MCF 10A (cell line): ENCODE data around the gene ABHD15. TPM values are rescaled to one million over a fixed set of nuclear protein-coding genes. Genes with fewer than 3 reads are reported as not detected.

Experiments
- BruUV-seq: library from RNA; stranded (reverse); fragments of 400-500 nt; replicated peaks from 2 replicates; lab custom pipeline; 2021; lab: Mats Ljungman, UMichigan
- CTCF ChIA-PET: fragments of 300-600 bp; sonication (Branson Sonifier 250); formaldehyde crosslinking; extraction: SDS; loops from one replicate; lab custom pipeline; 2021; ENCODE audit warnings: antibody characterized with exemption, inconsistent platforms; lab: Yijun Ruan, JAX
- POLR2A ChIA-PET: fragments of 300-600, 350-650 bp; sonication (Branson Sonifier 250); formaldehyde crosslinking; extraction: SDS; loops from one replicate; lab custom pipeline; 2020; ENCODE audit warnings: antibody characterized with exemption, inconsistent platforms; lab: Yijun Ruan, JAX
- DNase-seq: peaks from one replicate; pipeline ENCODE4 v3.0.0-alpha.2; 2018; ENCODE audit not compliant: unreplicated experiment
- H3K27ac Mint-ChIP-seq: one replicate; pipeline ENCODE4 v1.8.0; 2022; ENCODE audit warnings: mild to moderate bottlenecking, low read depth, mixed read lengths; ENCODE audit not compliant: unreplicated experiment
- H3K27me3 Mint-ChIP-seq: one replicate; pipeline ENCODE4 v1.8.0; 2022; ENCODE audit warnings: mixed read lengths; ENCODE audit not compliant: insufficient read depth, unreplicated experiment
- H3K36me3 Mint-ChIP-seq: one replicate; pipeline ENCODE4 v1.8.0; 2022; ENCODE audit warnings: mild to moderate bottlenecking, moderate library complexity, mixed read lengths; ENCODE audit not compliant: insufficient read depth, unreplicated experiment
- H3K4me1 Mint-ChIP-seq: one replicate; pipeline ENCODE4 v1.8.0; 2022; ENCODE audit warnings: mixed read lengths; ENCODE audit not compliant: insufficient read depth, unreplicated experiment
- H3K4me3 Mint-ChIP-seq: one replicate; pipeline ENCODE4 v1.8.0; 2022; ENCODE audit warnings: mild to moderate bottlenecking, moderate library complexity, mixed read lengths; ENCODE audit not compliant: unreplicated experiment
- H3K9me3 Mint-ChIP-seq: one replicate; pipeline ENCODE4 v1.8.0; 2022; ENCODE audit warnings: mixed read lengths; ENCODE audit not compliant: unreplicated experiment
- intact Hi-C: fragments of 100-400 bp; cut with micrococcal nuclease; formaldehyde crosslinking; loops from 2 replicates; pipeline ENCODE4 v1.14.1; 2022
- total RNA-seq: library from RNA; stranded (reverse); gene quantifications from 2 replicates; pipeline ENCODE4 v1.2.3, GENCODE V29; 2022
- TF ChIP-seq, protein P1 (sequence below): fragments of 200-600 bp; IDR thresholded peaks from one replicate; pipeline ENCODE4 v1.8.0; 2022; ENCODE audit warnings: antibody characterized with exemption, mild to moderate bottlenecking; ENCODE audit not compliant: unreplicated experiment

ABHD15 gene
- total RNA-seq, 1 experiment from 2014 or later: 2.8 TPM

DNA sequence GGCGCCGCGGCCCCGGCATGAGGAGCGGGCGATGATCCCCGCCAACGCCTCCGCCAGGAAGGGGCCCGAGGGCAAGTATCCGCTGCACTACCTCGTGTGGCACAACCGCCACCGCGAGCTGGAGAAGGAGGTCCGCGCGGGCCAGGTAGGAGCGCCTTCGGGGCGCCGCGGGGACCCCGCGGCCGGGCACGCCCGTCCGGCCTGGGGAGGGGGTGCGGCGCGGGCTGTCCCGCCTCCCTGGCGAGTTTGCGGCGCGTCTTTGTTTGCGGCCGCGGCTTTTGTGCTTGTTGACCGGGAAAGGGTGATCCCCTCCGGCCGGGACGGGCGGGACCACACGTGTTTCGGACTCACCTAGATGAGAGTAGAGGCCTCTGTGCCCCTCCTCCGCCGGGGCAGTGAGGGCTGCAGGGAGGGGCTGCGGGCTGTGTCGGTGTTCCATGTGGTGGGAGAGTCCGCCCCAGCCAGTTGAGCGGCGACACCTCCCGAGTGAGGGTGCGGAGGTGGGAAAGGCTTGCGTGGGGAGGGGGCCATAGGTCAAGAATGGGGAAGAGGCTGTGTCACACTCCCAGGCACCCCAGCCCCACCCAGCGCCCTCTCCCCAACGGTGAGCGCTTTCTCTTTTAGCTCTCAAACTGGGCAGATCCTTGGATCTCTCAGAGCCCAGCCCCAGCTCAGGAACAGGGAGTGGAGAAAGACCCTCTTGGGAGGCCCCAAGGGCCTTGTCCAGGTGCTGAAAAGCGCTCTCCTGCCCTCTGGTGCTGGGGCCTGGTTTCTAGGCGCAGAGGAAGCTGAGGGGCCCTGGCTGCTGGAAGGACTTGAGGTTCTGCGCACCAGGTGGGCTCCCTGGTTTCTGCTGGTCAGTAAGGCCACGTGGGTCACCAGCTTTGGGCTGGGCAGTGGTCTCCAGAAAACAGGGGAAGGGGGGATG, 27.0 kb upstream of the ABHD15 start:
- intact Hi-C loops: loop anchor here (2.0 kb wide), 1 partner anchor 45 kb away; no protein-coding TSS in a partner anchor
- no TSS peak for BruUV-seq
- Mint-ChIP-seq H3K4me3 (peak overlapping the region; percentile 82), H3K27me3 (no peaks in the 10 kb centered on the region), H3K27ac (no peak overlapping the region), H3K36me3 (peaks cover 7% of the 10 kb centered on the region), H3K4me1 (peaks cover 12% of the 10 kb centered on the region), H3K9me3 (no peaks in the 10 kb centered on the region)
- TF ChIP-seq, protein P1, sequence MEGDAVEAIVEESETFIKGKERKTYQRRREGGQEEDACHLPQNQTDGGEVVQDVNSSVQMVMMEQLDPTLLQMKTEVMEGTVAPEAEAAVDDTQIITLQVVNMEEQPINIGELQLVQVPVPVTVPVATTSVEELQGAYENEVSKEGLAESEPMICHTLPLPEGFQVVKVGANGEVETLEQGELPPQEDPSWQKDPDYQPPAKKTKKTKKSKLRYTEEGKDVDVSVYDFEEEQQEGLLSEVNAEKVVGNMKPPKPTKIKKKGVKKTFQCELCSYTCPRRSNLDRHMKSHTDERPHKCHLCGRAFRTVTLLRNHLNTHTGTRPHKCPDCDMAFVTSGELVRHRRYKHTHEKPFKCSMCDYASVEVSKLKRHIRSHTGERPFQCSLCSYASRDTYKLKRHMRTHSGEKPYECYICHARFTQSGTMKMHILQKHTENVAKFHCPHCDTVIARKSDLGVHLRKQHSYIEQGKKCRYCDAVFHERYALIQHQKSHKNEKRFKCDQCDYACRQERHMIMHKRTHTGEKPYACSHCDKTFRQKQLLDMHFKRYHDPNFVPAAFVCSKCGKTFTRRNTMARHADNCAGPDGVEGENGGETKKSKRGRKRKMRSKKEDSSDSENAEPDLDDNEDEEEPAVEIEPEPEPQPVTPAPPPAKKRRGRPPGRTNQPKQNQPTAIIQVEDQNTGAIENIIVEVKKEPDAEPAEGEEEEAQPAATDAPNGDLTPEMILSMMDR: peak; percentile 24
- CTCF ChIA-PET: interaction anchor here (0.7 to 5.0 kb wide), 11 partner anchors 11 to 500 kb away, joined by 3 to 89 read pairs (median 5); partner anchors contain the start of genes ABHD15 and TP53I13
- peak; percentile 43 for DNase-seq
- POLR2A ChIA-PET: interaction anchor here (1.0 to 4.8 kb wide), 7 partner anchors 11 to 224 kb away, joined by 3 to 81 read pairs (median 14); partner anchors contain the start of genes ABHD15 and TP53I13

DNA sequence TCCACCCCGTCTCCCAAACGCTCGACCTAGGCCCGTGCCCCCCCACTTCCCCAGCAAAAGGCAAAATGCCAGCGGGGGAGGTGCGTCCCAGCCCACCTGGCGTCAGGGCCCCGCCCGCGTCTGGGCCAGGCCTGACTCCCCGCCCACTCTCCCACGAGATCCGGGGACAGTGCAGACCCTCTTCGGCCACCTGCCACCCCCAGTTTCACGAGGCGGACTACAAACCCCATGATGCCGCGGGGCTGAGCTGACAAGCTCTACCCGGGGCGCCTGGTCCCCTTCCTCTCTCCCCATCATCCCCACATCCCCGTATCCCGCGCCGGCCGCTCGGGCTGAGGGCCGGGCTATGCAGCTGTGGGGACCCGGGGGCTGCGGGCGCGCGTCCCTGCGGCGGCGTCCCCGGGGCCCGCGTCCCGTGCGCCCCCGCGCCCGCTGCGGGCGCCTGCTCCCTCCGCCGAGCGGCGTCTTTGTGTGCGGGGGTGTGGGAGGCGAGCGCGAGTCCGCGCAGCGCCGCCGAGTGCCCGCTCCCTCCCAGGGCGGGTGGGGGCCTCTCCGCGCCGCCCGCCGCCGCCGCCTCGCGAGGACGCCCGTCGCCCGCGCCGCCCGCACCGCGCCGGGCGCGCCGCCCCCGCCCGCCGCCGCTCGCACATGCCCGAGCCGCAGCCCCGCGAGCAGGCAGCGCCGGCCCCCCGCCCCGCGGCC, 26.2 kb upstream of the ABHD15 start, which contains the start of gene ANKRD13B:
Gene ANKRD13B (plus strand): TSS at position 283 of the 702 bp plus-strand sequence. CDS start 490 bp downstream, outside the sequence.
- Mint-ChIP-seq H3K36me3 (peaks cover 11% of the 10 kb centered on the region), H3K27me3 (no peaks in the 10 kb centered on the region), H3K27ac (peak within 1 kb of the TSS; percentile 85), H3K9me3 (no peaks in the 10 kb centered on the region), H3K4me1 (peaks cover 16% of the 10 kb centered on the region), H3K4me3 (peak within 1 kb of the TSS; percentile 82)
- ChIA-PET CTCF (interaction anchor here (0.6 to 5.0 kb wide), 13 partner anchors 12 to 1111 kb away, joined by 3 to 89 read pairs (median 4); partner anchors contain the start of genes ABHD15 and TP53I13), POLR2A (interaction anchor here (0.8 to 4.8 kb wide), 9 partner anchors 10 to 338 kb away, joined by 4 to 81 read pairs (median 14); partner anchors contain the start of genes ABHD15, NUFIP2, SSH2 and TAOK1)
- TF ChIP-seq, protein P1: no peak
- BruUV-seq: no TSS peak
- intact Hi-C loops: loop anchor here (2.0 kb wide), 1 partner anchor 46 kb away; no protein-coding TSS in a partner anchor
- DNase-seq: peak; percentile 28

DNA sequence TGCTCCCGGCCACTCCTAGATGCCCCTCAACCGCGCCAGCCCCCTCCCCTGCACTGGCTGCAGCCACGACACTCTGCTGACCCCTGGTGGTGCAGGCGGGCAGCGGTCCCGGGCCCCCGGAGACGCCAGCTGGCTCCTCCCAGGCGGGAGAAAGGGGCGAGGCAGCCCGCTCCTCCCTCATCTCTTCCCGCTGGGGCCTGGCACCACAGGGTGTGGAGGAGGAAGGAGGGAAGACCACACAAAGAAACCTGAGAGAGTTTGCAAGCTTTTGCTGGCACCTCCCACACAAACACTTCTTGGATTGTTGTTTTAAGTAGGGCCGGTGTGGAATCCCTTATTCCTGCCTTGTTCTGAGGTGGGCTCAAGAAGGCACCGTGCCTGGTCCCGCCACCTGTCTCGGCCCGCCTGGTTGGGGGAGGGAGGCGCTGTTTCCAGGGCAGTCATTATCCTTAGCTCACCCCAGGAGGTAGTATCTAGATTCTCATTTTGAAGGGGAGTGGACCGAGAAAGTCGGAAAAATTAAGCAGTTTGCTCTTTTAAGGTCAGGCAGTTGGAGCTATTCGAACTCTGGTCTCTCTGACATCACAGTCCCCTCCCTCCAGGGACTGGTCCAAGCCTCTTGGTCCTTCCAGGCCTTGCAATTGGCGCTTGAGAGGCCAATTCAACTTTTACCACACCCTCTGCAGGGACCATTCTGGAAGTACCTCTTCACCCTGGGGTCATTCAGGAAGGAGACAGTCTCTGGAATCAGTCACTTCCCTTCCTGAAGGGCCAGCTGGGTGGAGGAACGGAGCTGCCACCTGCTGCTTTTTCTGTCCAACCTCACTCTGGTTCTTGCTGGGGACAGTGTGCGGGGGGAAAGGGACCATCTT, 25.1 kb upstream of the ABHD15 start:
- CTCF ChIA-PET: interaction anchor here (0.6 to 5.0 kb wide), 29 partner anchors 11 to 1112 kb away, joined by 3 to 89 read pairs (median 3); partner anchors contain the start of genes ABHD15 and TP53I13
- peak overlapping the region; percentile 82 for H3K4me3 Mint-ChIP-seq
- BruUV-seq: no TSS peak
- peaks cover 12% of the 10 kb centered on the region for H3K36me3 Mint-ChIP-seq
- DNase-seq: peak; percentile 90
- H3K27me3 Mint-ChIP-seq: no peaks in the 10 kb centered on the region
- intact Hi-C loops: loop anchor here (1.0 to 2.0 kb wide), 5 partner anchors 12 to 339 kb away; partner anchors contain the start of genes SSH2 and TP53I13
- peak overlapping the region; percentile 85 for H3K27ac Mint-ChIP-seq
- peaks cover 23% of the 10 kb centered on the region for H3K4me1 Mint-ChIP-seq
- H3K9me3 Mint-ChIP-seq: no peaks in the 10 kb centered on the region
- POLR2A ChIA-PET: interaction anchor here (0.6 to 4.8 kb wide), 17 partner anchors 9 to 866 kb away, joined by 3 to 81 read pairs (median 8); partner anchors contain the start of genes ABHD15, NUFIP2, SSH2 and TAOK1
- TF ChIP-seq, protein P1: peak; percentile 93
